Heart left ventricle (tissue), 16 donors: ENCODE results near the gene AREL1. TPM values are rescaled to one million over a fixed set of nuclear protein-coding genes. Genes with fewer than 3 reads are reported as not detected.
A peak's percentile ranks its signal among the peaks of the same experiment; 100 is the strongest.

Source experiments
- ATAC-seq, 4 donors: fragments of 200-7000 bp; cut with Tn5 transposase; one replicate each; pipeline ENCODE4 v1.9.1; 2020 to 2022; ENCODE audit warnings: moderate library complexity in 4 of 4, mild to moderate bottlenecking in 3 of 4, moderate number of reproducible peaks in 1 of 4
- DNase-seq, 5 donors: peaks; one replicate each; pipeline ENCODE4 v3.0.0-alpha.2; 2020
- H3K27ac ChIP-seq, 12 donors: fragments of 200-600 bp; sonication (generic) in 4 of 12; one replicate each; pipeline versions ENCODE4 v1.5.0 to v1.8.0; 2016 to 2022; ENCODE audit warnings: mild to moderate bottlenecking in 2 of 12
- H3K27me3 ChIP-seq, 9 donors: fragments of 200-600 bp; sonication (generic) in 2 of 9; one replicate each; pipeline versions ENCODE4 v1.5.1 to v1.8.0; 2016 to 2022; ENCODE audit warnings: mild to moderate bottlenecking in 3 of 9
- H3K36me3 ChIP-seq, 9 donors: fragments of 200-600 bp; sonication (generic) in 2 of 9; one replicate each; pipeline versions ENCODE4 v1.5.0 to v1.8.0; 2018 to 2022; ENCODE audit warnings: mild to moderate bottlenecking in 2 of 9
- H3K4me1 ChIP-seq, 12 donors: fragments of 200-600 bp; sonication (generic) in 4 of 12; one replicate each; pipeline versions ENCODE4 v1.5.0 to v1.8.0; 2016 to 2022; ENCODE audit warnings: mild to moderate bottlenecking in 3 of 12
- H3K4me3 ChIP-seq, 12 donors: fragments of 200-600 bp; sonication (generic) in 4 of 12; one replicate each; pipeline versions ENCODE4 v1.5.0 to v1.8.0; 2017 to 2022; ENCODE audit warnings: mild to moderate bottlenecking in 9 of 12, moderate library complexity in 4 of 12
- H3K9me3 ChIP-seq, 12 donors: fragments of 200-600 bp; sonication (generic) in 4 of 12; one replicate each; pipeline versions ENCODE4 v1.5.0 to v1.8.0; 2016 to 2022; ENCODE audit warnings: mild to moderate bottlenecking in 1 of 12
- CTCF ChIP-seq, 12 donors: fragments of 200-600 bp; sonication (generic) in 4 of 12; IDR thresholded peaks; one replicate each; pipeline versions ENCODE4 v1.5.0 to v1.8.0; 2018 to 2022; ENCODE audit warnings: antibody characterized with exemption in 12 of 12, mild to moderate bottlenecking in 5 of 12
- POLR2A ChIP-seq, 2 donors: fragments of 450-650 bp; IDR thresholded peaks; one replicate each; pipeline ENCODE4 v1.6.1; 2017; ENCODE audit warnings: antibody characterized with exemption in 2 of 2, mild to moderate bottlenecking in 2 of 2, moderate library complexity in 2 of 2
- WGBS, 4 donors: extraction: QIAGEN DNeasy Blood & Tissue Kit in 2 of 4; methylation state at CpG; one replicate each; pipeline versions ENCODE4 v1.1.5 to v1.1.7; 2013 to 2018; 5-methylcytosine and 5-hydroxymethylcytosine counted together
- intact Hi-C, 10 donors: fragments of 100-400 bp; cut with DNase I; formaldehyde crosslinking; loops; one replicate each; pipeline versions ENCODE4 v1.11.1 to v1.14.2; 2022
- polyA plus RNA-seq, 2 donors: library from polyadenylated mRNA; stranded (reverse); fragments of 200-250 nt; gene quantifications; one replicate each; pipeline ENCODE4 v1.2.3, GENCODE V29; 2013
- total RNA-seq, 9 donors: library from RNA; depleted of rRNA in 2 of 9; stranded (reverse); fragments of >200 nt in 2 of 9; fragmentation: NEBNext Ultra II Directional in 3 of 9; extraction: Animal tissue kit (Norgen Biotek cat#: 25700) in 3 of 9; gene quantifications; one replicate each; pipeline versions ENCODE4 v1.1.0 to v1.2.4, GENCODE V29; 2016 to 2023
- donor health status: ischemic (EF 13 %, LVEDD 7.1; RV severe dilation, severe dysfunction).
- donor health status: healthy with polysubstance abuse.
- donor health status: DM: no; HTN: yes; CAD: no.
- donor health status: DM: no; HTN: no; CAD: no.
- donor health status: ischemic (EF 25% LVEDD 6.9; RV normal size, moderate dysfunction).
- donor health status: ischemic (EF 25% LVEDD 5.7; RV mildly dilated, moderate dysfunction).
- donor health status: healthy.
- donor health status: DM: yes; HTN: yes; CAD: no.
- donor health status: ischemic (EF 35%, LVEDD 5.7; RV mildly dilated, moderate dysfunction).
- donor health status: nonischemic (EF 11% LVEDD 7.7; RV severe dilation, severe dysfunction).
- donor health status: DM: yes; HTN: yes; CAD: no.
- donor health status: PGD.
- donor health status: ischemic (EF 29% LVEDD 5.4; RV normal size, mild dysfunction).
- donor health status: nonischemic (EF 23%, LVEDD 6.1; RV moderate dilation, normal function).

AREL1 gene
- total and polyA plus RNA-seq, 11 donors = 7.8 to 30.9 (median 22.2) TPM

GRCh38 chr14:74634964-74635363, 77.9 kb downstream of the AREL1 start:
- DNase-seq (peak in 2 of 5 donors; percentile 15 to 42), ATAC-seq (peak; percentile 20 to 70 (median 44))
- Histone ChIP-seq H3K4me1 (peaks cover 0 to 18% (median 0%) of the 10 kb centered on the region in 12 donors), H3K27me3 (no peaks in the 10 kb centered on the region), H3K9me3 (no peaks in the 10 kb centered on the region), H3K36me3 (no peaks in the 10 kb centered on the region), H3K4me3 (no peak overlapping the region), H3K27ac (peak overlapping the region in 4 of 12 donors; percentile 25 to 46 (median 36))
- intact Hi-C loops = no loop called here
- 55 to 88% (median 70%) methylated on average over 2 of the region's 2 CpGs for WGBS, 4 donors
- TF ChIP-seq CTCF (IDR thresholded peaks at IDR 0.05) = no peak
- no peak for TF ChIP-seq POLR2A (IDR thresholded peaks at IDR 0.05)

GRCh38 chr14:74634481-74634880, 78.4 kb downstream of the AREL1 start:
- H3K4me1 ChIP-seq = peaks cover 0 to 18% (median 0%) of the 10 kb centered on the region in 12 donors
- intact Hi-C loops = no loop called here
- WGBS, 4 donors = 89 to 100% (median 96%) methylated on average over 1 of the region's 1 CpG
- no peak for DNase-seq
- peak overlapping the region in 3 of 12 donors; percentile 25 to 57 (median 46) for H3K27ac ChIP-seq
- no peaks in the 10 kb centered on the region for H3K27me3 ChIP-seq
- H3K36me3 ChIP-seq = no peaks in the 10 kb centered on the region
- H3K9me3 ChIP-seq = no peaks in the 10 kb centered on the region
- H3K4me3 ChIP-seq = no peak overlapping the region
- TF ChIP-seq CTCF (IDR thresholded peaks at IDR 0.05) (no peak), POLR2A (IDR thresholded peaks at IDR 0.05) (no peak)
- ATAC-seq = no peak

- ATAC-seq (peak in 3 of 4 donors; percentile 21 to 61 (median 57)), DNase-seq (no peak)
- peaks cover 0 to 16% (median 0%) of the 10 kb centered on the region in 12 donors for H3K4me1 ChIP-seq
- intact Hi-C loops = no loop called here
- no peaks in the 10 kb centered on the region for H3K36me3 ChIP-seq
- WGBS, 4 donors = 70 to 78% (median 74%) methylated on average over 15 of the region's 15 CpGs
- H3K27ac ChIP-seq = peak overlapping the region in 3 of 12 donors; percentile 21 to 59 (median 30)
- H3K27me3 ChIP-seq = no peaks in the 10 kb centered on the region
- no peak overlapping the region for H3K4me3 ChIP-seq
- TF ChIP-seq CTCF (IDR thresholded peaks at IDR 0.05) = no peak
- TF ChIP-seq POLR2A (IDR thresholded peaks at IDR 0.05) = no peak
- H3K9me3 ChIP-seq = no peaks in the 10 kb centered on the region
Measured at GRCh38 chr14:74630881-74631690, 81.8 kb downstream of the AREL1 start.

GRCh38 chr14:74628418-74628817, 84.5 kb downstream of the AREL1 start:
- ATAC-seq (no peak), DNase-seq (no peak)
- peaks cover 0 to 16% (median 0%) of the 10 kb centered on the region in 12 donors for H3K4me1 ChIP-seq
- H3K27me3 ChIP-seq = no peaks in the 10 kb centered on the region
- no peak overlapping the region for H3K4me3 ChIP-seq
- TF ChIP-seq POLR2A (IDR thresholded peaks at IDR 0.05) (no peak), CTCF (IDR thresholded peaks at IDR 0.05) (no peak)
- H3K9me3 ChIP-seq = no peaks in the 10 kb centered on the region
- intact Hi-C loops = no loop called here
- WGBS, 4 donors = 76 to 87% (median 83%) methylated on average over 5 of the region's 5 CpGs
- H3K27ac ChIP-seq = no peak overlapping the region
- no peaks in the 10 kb centered on the region for H3K36me3 ChIP-seq
